ENCODE measurements around the gene TAF3. TPM values are rescaled to one million over a fixed set of nuclear protein-coding genes. Genes with fewer than 3 reads are reported as not detected.

Gene TAF3
- total and polyA plus RNA-seq, 5 donors from 2014 or later = 6.8 to 20.8 (median 8.8) TPM

DNA sequence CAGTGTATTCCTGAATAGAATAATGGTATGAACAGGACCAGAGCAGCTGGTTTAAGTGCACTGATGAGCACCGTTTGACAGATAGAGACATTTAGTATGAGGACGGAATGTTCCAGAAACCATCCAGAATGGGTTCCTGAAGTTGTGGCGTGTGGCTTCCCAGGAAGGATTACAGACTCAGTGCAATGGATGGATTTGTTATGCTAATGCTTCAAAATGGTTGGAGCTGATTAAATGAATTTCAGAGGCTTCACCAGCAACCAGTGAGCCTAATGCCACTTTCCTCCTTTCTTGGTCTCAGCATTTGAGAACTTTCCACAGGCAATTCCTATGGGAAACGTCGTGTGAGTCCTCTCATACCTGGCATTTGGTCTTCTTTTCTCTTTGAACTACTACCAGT is 246.1 kb downstream of the TAF3 start:
- H3K4me3 ChIP-seq (ENCODE audit: low read depth, low read length) = peak overlapping the region; percentile 27
- Mint-ChIP-seq H3K27me3 (no peaks in the 10 kb centered on the region), H3K36me3 (peaks cover 77% of the 10 kb centered on the region), H3K9me3 (peaks cover 0 to 3% (median 0%) of the 10 kb centered on the region in 7 donors), H3K27ac (peak overlapping the region; percentile 32 to 92 (median 78)), H3K4me1 (peaks cover 38 to 96% (median 80%) of the 10 kb centered on the region in 4 donors), H3K4me3 (peak overlapping the region; percentile 55 to 91 (median 68))
- peak overlapping the region; percentile 61 for H3K27ac ChIP-seq (ENCODE audit: insufficient read depth, low read length, poor library complexity, severe bottlenecking)
- DNase-seq = no peak
- H3K4me1 ChIP-seq (ENCODE audit: control insufficient read depth, insufficient read depth, low read length, poor library complexity, severe bottlenecking) = peaks cover 98% of the 10 kb centered on the region
- H3K36me3 ChIP-seq (ENCODE audit: control insufficient read depth, insufficient read depth, low read length) = peaks cover 74% of the 10 kb centered on the region
- H3K9me3 ChIP-seq (ENCODE audit: control insufficient read depth in 2 of 2, low read length in 2 of 2) = no peaks in the 10 kb centered on the region
- no peak for ATAC-seq (ENCODE audit: low read depth in 2 of 2)
- H3K27me3 ChIP-seq (ENCODE audit: control insufficient read depth, insufficient read depth, low read length) = no peaks in the 10 kb centered on the region

GRCh38 chr10:8065651-8066050 is 247.3 kb downstream of the TAF3 start:
- no peaks in the 10 kb centered on the region for H3K27me3 Mint-ChIP-seq
- DNase-seq (peak in 1 of 3 donors; percentile 56), ATAC-seq (ENCODE audit: low read depth in 2 of 2) (no peak)
- Histone ChIP-seq H3K27me3 (ENCODE audit: control insufficient read depth, insufficient read depth, low read length) (no peaks in the 10 kb centered on the region), H3K4me1 (ENCODE audit: control insufficient read depth, insufficient read depth, low read length, poor library complexity, severe bottlenecking) (peaks cover 98% of the 10 kb centered on the region), H3K4me3 (ENCODE audit: low read depth, low read length) (peak overlapping the region; percentile 69), H3K36me3 (ENCODE audit: control insufficient read depth, insufficient read depth, low read length) (peaks cover 84% of the 10 kb centered on the region), H3K9me3 (ENCODE audit: control insufficient read depth in 2 of 2, low read length in 2 of 2) (no peaks in the 10 kb centered on the region), H3K27ac (ENCODE audit: insufficient read depth, low read length, poor library complexity, severe bottlenecking) (peak overlapping the region; percentile 61)
- H3K36me3 Mint-ChIP-seq = peaks cover 76% of the 10 kb centered on the region
- peak overlapping the region; percentile 74 to 87 (median 76) for H3K4me3 Mint-ChIP-seq
- H3K27ac Mint-ChIP-seq = peak overlapping the region; percentile 85 to 96 (median 87)
- H3K9me3 Mint-ChIP-seq = no peaks in the 10 kb centered on the region
- peaks cover 35 to 95% (median 78%) of the 10 kb centered on the region in 4 donors for H3K4me1 Mint-ChIP-seq

DNA sequence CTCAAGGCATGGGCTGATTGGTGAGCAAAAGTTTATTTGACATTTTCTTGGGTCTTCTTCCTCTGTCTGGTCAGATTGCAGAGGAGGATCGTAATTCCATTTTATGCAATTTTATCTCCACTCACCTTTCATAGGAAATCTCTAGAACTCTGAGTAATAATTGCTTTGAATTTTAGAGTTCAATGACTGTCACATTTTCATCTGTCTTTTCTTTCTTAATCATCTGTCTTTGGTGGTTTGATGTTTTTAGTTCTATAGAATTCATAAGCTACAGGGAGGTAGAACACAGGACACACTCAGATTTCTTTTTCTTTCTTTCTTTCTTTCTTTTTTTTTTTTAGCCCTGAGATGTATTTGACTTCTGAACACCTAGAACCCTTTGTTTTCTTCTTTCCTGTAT is 247.8 kb downstream of the TAF3 start:
- peak overlapping the region; percentile 61 for H3K27ac ChIP-seq (ENCODE audit: insufficient read depth, low read length, poor library complexity, severe bottlenecking)
- H3K4me3 ChIP-seq (ENCODE audit: low read depth, low read length) = peak overlapping the region; percentile 69
- Mint-ChIP-seq H3K27me3 (no peaks in the 10 kb centered on the region), H3K9me3 (no peaks in the 10 kb centered on the region), H3K4me1 (peaks cover 40 to 95% (median 79%) of the 10 kb centered on the region in 4 donors), H3K4me3 (peak overlapping the region; percentile 74 to 87 (median 76)), H3K36me3 (peaks cover 80% of the 10 kb centered on the region), H3K27ac (peak overlapping the region; percentile 85 to 96 (median 87))
- peaks cover 98% of the 10 kb centered on the region for H3K4me1 ChIP-seq (ENCODE audit: control insufficient read depth, insufficient read depth, low read length, poor library complexity, severe bottlenecking)
- H3K27me3 ChIP-seq (ENCODE audit: control insufficient read depth, insufficient read depth, low read length) = no peaks in the 10 kb centered on the region
- DNase-seq = no peak
- H3K9me3 ChIP-seq (ENCODE audit: control insufficient read depth in 2 of 2, low read length in 2 of 2) = no peaks in the 10 kb centered on the region
- ATAC-seq (ENCODE audit: low read depth in 2 of 2) = no peak
- H3K36me3 ChIP-seq (ENCODE audit: control insufficient read depth, insufficient read depth, low read length) = peaks cover 89% of the 10 kb centered on the region

Other genes starting within 250 kb of the TAF3 start
- not detected for gene ITIH5, start 151.5 kb upstream of the TAF3 start, total RNA-seq
- not detected for gene ITIH5, start 151.5 kb upstream of the TAF3 start, polyA plus RNA-seq
- gene ITIH2, start 115.2 kb upstream of the TAF3 start, total RNA-seq = not detected
- not detected for gene ITIH2, start 115.2 kb upstream of the TAF3 start, polyA plus RNA-seq
- gene KIN, start 30.5 kb upstream of the TAF3 start, total RNA-seq = 9.1 TPM
- gene KIN, start 30.5 kb upstream of the TAF3 start, polyA plus RNA-seq = 1 to 10 TPM; 2.5 to 6.8 (median 5.1) TPM
- 167 TPM for gene ATP5F1C, start 30.3 kb upstream of the TAF3 start, total RNA-seq
- gene ATP5F1C, start 30.3 kb upstream of the TAF3 start, polyA plus RNA-seq = 100 to 1,000 TPM; 365 to 562 (median 452) TPM
- 182 TPM for gene GATA3, start 236.2 kb downstream of the TAF3 start, total RNA-seq
- gene GATA3, start 236.2 kb downstream of the TAF3 start, polyA plus RNA-seq = 10 to 100 TPM; 32.9 to 49.7 (median 42.5) TPM